Nucleus accumbens (tissue), 56 donors: ENCODE measurements around the gene NSL1.

Experiments
- DNase-seq, 56 donors: peaks; one replicate each; lab custom pipeline; 2025; lab: John Stamatoyannopoulos, UW

NSL1 gene

DNA sequence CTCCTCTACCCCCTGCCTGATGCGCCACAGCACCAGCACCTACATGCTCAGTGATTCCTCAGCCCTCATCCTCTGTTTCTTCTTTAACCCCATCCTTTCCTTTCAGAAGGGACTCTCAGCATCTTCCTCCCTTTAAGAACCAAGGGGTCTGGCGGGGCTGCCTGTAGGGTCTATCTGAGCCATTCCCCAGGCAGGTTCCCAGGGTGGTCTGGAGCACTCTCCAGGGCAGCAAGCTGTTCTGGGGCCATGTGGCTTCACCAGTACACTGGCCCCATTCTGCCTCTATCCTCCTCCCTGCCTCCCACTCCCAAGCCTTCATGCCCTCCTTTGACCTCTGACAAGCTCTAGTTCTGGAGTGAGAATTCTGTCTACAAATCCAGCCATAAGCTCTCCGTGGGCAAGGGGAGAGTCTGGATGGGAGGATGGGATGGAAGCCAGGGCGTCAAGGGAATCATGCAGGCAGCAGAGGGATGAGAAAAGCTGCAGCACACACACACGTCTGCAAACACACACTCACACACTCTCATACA lies 102.3 kb downstream of the NSL1 start:
- no peak for DNase-seq

DNA sequence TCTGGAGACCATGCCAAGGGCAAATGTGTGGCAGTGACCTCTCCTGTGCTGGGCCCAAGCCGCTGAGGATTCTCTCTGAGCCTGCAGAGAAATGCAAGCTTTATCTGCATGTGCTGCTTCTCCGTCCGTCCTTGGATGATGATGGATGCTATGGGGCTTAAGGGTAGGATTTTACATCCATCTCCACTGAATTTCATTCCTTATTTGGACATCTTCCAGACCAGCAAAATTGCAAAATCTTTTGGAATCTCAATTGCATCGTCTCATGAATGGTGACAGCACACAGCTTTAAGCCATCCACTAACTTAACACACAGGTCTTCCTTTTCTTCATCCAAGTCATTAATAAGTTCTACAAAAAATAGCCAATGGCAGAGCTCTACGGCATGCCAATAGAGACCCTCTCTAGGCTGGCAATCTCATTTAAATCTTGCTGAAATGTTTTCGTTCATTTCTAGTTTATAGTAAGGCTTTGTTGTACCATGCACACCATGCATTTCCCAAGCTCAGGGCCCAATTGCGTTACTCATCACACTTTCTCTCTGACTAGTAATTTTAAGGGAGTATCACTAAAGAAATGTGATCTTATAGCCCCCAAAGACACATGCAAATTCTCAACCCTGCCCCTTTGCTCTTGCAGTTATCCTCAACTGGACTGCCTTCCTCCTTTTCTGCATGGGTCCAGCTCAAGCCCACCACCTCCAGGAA lies 103.1 kb downstream of the NSL1 start:
- DNase-seq: no peak

DNA sequence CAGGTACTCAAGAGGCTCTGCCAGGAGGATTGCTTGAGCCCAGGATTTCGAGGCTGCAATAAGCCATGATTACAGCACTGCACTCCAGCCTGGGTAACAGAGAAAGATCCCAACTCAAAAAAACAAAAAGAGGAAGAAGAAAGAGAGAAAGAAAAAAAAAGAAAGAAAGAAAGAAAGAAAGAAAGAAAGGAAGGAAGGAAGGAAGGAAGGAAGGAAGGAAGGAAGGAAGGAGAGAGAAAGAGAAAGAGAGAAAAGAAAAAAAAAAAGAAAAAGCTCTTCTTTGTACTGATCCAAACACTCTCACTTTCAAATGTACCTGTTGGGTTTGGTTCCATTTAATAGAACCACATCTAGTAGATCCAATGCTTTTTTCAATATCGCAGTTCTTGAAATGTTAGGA lies 103.8 kb downstream of the NSL1 start:
- DNase-seq: no peak

DNA sequence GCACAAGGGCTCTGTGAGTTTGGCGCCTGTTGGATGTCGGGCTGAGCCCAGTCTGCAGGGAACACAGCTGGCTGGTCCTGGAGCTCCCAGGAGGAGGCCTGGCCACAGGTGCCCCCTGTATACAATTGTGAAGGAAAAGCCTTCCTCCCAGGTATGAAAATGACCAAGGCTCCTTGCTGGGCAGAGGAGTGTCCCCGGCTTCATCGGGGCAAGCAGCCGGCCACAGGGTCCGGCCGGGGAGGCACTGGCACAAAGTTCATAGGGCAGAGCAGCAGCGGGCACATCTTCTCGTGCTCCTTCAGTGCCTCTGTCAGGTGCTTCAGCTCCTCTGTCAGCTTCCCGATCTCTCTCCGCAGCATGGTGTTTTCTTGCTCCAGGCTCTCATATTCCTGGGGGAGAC lies 105.0 kb downstream of the NSL1 start:
- no peak for DNase-seq

DNA sequence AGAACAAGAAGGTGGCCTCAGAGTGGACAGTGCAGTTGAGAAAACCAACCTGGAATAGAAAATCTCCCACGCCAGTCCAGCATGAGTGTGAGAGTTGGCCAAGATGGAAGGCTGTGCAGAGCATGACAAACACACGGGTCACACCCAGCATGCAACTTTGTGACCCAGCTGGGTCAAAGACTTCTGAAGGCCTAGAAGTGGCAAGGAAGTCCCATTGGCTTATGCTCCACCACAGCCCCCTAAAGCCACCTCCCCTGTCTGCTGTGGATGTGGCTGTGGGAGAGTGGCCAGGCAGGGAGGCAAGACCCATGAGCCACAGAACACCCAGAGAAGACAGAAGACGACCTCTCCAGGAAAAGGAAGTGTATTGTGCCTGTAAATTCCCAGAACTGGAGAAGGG lies 105.5 kb downstream of the NSL1 start:
- DNase-seq: no peak

DNA sequence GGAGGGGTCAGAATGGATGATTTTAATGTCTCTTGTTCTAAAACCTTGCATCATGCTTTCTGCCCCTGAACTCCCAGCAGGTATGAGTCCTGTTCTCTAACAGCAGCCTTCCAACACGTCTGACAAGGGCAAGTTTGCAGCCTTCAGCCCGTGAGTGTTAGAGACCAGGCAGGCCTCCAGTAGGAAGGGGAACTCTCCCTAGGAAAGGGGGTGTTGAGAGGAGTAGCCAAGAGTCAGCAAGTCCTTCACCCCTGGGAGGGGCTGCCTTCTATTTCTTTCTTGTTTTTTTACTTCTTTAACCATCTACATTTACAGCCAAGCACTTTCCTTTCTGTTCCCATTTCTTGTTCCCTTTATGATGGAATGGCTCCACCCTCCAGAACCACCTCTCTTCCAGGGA lies 106.1 kb downstream of the NSL1 start:
- DNase-seq: no peak

DNA sequence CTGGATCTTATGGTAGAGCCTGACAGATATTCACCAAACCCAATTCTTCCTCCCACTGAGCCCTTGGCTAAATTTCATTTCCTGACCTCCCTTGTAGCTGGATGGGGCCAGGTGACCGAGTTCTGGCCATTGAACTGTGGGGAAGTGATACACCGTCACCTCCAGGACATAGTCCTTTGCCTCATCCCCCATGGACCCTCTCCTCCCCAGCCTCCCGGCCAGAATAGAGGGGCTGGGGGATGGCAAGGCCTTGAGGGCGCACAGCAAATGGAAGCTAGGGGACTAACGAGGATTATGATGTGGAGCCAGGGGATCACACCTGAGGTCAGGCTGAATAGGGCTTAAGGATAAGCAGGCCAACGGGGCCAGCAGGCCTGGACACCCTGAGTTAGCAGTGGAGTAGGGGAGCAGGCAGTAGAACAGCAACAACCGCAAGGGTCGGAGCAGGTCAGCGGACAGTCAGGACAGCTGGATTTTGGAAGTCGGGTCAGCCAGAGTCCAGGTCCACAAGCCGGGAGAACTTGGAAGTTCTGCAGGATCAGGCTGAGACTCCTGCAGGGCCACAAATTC lies 107.0 kb downstream of the NSL1 start:
- no peak for DNase-seq

DNA sequence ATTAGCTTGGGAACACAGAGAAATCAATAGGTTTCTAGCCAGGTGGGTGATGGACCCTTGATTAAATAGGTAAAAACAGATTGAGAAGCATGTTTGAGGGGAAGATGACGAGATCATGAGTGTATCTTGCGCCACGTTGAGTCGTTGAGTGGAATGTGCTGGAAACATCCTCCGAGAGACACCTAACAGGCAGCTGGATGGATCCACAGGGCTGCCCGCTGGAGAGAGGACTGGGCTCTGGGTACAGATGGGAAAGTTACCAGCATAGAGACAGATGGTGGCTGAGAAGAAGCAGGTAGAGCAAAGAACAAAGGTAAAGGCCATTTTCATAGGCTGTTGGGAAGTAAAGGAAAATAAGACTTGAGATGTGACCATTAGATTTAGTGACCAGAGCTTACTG lies 107.5 kb downstream of the NSL1 start:
- no peak for DNase-seq

DNA sequence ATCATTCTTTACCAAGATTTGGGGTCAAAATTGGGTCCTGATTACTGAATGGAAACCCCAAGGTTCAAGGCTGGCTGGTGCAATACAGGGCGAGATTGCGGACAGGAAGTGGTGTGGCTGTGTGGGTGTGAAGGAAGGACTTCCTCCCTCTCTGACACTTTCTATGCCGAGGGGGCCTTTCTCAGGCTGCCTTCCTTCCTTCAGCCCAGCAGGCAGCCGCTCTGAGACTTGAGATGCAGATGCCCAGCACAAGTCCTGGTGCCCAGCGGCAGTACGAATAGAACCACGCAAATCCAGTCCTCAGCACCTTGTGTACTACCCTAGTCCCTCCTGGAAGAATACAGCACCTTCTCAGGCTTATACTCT lies 108.2 kb downstream of the NSL1 start:
- DNase-seq: peak in 3 of 56 donors; percentile 6 to 12 (median 10)

DNA sequence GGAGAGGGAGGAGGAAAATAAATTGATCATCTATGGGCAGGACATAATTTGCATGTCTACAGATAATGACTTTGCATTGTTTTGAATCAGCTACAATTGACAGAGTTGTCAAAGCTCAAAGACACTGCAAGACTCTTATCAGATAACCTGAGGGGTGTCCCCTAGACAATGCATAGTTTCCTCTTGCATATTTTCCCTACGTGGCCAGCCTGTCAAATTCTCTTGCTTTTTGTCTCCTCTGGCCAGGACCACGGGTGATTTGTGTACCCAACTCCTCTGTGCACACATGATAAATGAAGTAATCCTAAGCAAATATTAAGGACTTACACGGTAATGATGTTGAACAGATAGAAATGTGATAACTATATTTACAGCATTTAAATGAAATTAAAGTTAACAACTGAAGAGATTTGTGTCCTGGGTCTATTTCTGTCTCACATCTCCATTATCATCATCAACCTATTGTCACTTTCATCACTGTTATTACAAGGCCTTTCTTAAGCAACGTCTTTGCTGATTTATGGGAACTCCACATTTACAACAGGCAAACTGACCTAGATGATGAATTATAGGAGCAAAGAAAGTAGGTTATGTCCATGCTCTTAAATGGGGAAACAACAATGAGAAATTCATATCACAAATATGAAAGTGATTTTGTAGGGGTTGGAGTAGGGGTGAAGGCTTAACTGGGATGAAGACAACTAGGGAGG lies 110.7 kb downstream of the NSL1 start:
- DNase-seq: no peak

DNA sequence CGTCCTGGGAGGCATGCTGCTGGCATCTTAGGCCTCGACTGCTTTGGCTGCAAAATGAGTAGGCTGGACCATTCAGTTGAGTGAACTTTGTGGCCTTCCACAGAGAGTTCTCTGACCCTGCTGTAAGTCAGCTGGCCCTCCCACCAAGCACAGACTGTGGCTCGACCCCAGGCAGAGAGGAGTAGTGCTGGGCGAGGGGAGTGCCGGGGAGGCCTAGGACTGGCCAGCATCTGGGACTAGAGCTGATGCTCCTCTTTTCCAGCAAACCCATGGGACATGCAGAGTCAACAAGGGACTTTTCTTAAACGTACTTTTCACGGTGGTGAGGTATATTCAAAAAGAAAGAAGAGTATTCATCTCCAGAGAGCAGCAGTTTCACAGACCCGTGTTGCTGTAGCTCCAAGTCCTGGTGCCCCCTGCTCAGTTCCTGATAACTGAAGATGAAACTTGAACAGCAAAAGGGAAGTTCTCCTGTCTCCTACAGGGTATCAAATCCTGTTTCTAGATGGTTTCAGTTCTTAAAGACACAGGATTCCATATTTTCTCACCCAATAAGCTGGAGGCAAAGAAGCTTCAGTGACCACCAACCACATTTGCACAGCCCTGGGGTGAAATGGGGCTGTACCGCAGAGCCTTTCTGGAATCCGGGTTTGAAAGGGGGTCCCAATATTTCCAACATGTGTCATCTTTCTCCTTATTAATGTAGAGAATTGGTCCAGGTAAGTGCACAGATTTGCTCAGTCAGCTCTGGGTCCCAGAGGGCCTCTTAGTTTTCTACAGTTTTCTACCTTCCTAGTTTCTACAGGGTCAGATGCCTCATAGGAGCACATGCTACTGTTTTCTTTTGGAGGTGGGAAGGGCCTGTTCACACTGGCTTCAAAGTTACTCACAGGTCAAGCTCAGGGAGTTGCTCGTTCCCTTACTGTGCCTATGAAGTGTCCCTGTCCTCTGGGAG lies 112.8 kb downstream of the NSL1 start:
- DNase-seq: peak in 1 of 56 donors; percentile 23

DNA sequence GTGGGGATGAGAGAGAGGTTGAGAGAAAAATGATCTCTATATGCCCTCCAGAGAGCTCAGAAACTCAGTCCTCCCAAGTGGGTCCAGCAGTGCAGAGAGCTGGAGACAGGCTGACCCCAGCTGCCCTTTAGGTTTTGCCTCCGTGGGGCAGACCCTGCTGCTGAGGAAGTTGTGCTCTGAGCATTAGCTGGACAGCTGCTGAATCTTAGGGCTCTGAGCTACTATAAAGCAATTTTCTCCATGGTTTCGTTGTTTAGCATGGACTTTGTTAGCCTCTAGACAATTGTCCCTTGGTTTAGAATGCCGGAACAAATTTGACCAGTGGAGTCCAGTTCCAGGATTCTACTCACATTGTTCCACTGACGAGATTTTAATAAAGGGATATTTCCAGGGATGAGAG lies 114.0 kb downstream of the NSL1 start:
- DNase-seq: no peak

DNA sequence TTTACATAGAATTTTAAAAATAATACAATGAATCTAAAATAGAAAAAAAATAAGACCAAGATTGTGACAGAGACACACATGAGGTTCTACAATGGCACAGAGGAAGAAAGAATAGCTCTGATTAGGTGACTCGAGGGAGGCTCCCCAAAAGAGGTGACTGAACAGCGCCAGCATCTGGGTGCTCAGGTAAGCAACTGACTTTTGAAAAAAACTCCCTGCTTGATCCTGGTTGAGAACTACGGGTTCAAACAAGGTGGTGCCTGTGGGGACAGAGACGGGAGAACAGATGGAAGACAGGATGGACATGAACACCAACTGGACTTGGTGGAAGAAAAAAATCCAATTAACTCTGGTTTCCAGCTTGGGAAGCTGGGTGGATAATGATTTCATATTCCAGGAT lies 114.4 kb downstream of the NSL1 start:
- peak in 1 of 56 donors; percentile 14 for DNase-seq
